Suprapubic skin (tissue), 3 donors: ENCODE data around the gene LRRC9.

Source experiments
- POLR2A ChIP-seq, 2 donors: fragments of 450-650 bp; IDR thresholded peaks; one replicate each; pipeline ENCODE4 v1.6.1; 2017; ENCODE audit warnings: antibody characterized with exemption in 2 of 2, mild to moderate bottlenecking in 2 of 2, moderate library complexity in 2 of 2
- TF ChIP-seq, protein P1 (sequence below), 2 donors: fragments of 200-600 bp in 1 of 2; fragments of 450-650 bp in 1 of 2; sonication (generic) in 1 of 2; IDR thresholded peaks; one replicate each; pipeline ENCODE4 v1.5.1; 2016 to 2019; ENCODE audit warnings: antibody characterized with exemption in 2 of 2, mild to moderate bottlenecking in 1 of 2, moderate library complexity in 1 of 2

DNA sequence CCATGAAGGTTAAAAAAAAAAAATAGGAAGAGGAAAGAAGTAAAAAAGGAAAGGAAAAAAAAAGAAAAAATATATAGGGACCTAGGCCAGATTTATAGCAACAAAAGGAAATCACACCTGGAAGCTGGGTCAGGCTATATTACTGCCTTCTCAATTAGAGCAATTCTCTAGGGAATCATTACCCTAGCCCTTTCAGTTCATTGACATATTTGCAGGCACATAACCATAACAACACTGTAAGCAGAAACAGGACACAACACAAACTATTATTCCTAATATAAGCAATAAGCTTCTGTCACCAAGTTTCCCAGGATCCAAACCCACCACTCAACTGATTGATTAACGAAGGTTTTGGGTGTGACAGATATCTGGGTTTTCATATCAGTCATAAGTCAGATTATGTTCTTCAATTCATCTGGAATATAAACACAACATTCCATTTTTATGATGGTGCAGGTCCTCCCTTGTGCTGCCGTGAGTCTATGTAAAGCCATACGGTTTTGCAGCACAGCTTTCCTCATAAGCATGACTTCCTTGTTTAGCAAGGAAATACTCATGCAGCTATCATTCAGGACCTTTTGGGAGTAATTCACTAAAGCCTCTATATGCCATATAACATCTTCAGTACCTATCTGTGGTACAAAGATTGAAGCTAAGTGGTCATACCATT lies 176.0 kb downstream of the LRRC9 start:
- TF ChIP-seq, protein P1, sequence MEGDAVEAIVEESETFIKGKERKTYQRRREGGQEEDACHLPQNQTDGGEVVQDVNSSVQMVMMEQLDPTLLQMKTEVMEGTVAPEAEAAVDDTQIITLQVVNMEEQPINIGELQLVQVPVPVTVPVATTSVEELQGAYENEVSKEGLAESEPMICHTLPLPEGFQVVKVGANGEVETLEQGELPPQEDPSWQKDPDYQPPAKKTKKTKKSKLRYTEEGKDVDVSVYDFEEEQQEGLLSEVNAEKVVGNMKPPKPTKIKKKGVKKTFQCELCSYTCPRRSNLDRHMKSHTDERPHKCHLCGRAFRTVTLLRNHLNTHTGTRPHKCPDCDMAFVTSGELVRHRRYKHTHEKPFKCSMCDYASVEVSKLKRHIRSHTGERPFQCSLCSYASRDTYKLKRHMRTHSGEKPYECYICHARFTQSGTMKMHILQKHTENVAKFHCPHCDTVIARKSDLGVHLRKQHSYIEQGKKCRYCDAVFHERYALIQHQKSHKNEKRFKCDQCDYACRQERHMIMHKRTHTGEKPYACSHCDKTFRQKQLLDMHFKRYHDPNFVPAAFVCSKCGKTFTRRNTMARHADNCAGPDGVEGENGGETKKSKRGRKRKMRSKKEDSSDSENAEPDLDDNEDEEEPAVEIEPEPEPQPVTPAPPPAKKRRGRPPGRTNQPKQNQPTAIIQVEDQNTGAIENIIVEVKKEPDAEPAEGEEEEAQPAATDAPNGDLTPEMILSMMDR (IDR thresholded peaks at IDR 0.05) = no peak
- TF ChIP-seq POLR2A (IDR thresholded peaks at IDR 0.05) = no peak
